ELF-1 (cell line): ENCODE data around the gene PODXL2.

Experiments used
- DNase-seq: peaks from one replicate; pipeline ENCODE4 v3.0.0-alpha.2; 2016; ENCODE audit warnings: low read depth, low spot score

PODXL2 gene

DNA sequence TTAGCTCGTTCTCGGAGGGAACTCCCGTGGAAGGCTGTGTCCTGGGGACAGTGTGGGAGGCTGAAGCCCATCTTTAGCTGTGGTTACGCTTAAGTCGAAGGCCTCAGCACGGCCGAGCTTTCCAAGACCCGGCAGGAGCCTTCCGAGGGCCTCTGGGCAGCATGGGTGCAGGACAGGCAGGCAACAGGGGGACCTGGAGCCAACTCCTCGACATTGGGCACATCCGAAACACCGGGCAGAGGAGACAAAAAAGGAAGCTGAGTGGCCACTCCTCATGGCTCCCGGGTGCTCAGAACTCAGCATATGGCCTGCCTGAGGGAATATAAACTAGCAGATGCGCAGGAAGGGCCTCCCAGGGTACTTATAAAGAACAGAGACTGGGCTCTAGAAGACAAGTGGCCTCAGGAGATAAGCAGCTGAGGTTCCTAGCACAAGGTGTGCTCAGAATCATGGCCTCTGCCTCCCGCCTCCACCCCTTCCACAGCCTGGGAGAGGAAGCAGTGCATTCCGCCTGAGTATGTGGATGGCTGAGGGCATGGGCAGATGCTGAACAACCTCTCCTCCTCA is 77.9 kb downstream of the PODXL2 start:
- no peak for DNase-seq

DNA sequence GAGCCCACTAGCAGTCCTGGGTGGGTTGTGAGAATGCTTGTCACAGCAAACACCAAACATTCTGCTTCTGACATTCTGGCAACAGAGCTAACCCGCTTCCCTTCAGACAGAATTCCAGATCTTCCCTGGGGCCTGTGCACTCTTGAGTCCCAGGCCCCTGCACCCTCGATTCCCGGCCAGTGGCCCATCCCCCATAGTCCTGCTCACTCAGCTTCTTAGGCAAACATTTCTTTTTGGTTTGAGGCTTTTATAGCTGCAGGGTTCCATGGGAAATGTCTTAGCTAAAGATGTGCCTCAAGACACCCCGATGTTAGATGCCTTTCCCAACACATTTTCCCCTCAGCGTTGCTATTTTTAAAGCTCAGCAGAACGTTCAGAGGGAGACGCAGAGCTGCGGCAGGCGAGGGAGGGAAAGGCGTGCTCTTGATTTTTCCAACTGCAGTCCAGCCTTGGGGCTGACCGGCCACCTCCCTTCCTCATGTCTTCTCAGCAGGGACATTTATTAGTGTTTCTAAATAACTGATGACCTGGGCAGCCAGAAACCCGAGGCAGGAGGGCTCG is 78.9 kb downstream of the PODXL2 start:
- no peak for DNase-seq

DNA sequence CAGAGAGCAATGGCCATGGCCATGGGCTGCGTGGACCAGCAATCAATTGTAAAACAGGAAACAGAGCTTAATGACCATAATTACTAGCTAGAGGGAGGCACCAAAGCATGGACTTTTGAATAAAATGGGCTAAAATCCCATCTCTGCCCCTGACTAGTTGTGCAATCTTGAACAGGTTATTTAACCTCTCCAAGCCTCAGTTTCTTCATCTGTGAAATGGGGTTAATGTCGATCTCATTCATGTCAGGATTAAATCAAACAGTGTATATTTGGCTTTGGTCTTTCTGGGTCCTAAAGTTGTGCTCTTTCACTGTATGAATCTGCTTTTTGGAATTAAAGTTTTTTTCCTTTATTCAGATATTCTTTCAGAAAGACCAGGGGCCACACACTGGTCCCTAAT is 79.9 kb downstream of the PODXL2 start:
- DNase-seq: no peak

DNA sequence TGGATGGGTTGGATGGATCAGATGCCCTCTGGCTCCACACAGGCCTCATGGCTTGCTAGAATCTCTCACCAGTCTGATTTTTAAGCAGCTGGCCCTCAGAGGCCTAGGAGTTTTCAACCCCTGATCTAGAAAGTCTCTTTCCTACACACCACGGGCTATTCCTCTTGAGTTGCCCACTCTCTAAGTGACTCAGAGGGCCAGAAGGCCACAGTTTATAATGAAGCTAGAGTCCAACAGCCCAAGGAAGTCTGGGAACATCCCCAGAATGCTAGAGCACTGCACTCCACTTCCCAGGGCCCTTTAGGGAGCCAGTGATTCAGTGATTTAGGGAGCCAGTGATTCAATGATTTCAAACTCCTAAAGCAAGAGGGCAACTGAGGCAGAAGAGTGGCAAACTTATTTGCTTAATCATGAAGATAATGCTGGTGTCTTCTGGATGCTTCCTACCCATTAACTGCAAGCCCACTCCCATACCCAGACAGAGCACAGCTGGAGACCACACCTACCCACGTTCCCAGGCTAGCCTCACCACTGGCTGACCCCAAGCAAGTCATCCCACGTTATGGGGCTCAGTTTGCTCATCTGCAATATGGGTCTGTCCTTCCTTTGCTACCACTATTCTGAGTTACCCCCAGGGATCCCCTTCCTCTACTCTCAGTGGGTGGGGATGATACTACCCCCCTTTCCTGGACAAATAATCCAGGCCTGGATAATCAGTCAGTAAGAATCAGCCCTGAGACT is 80.5 kb downstream of the PODXL2 start:
- DNase-seq: no peak

DNA sequence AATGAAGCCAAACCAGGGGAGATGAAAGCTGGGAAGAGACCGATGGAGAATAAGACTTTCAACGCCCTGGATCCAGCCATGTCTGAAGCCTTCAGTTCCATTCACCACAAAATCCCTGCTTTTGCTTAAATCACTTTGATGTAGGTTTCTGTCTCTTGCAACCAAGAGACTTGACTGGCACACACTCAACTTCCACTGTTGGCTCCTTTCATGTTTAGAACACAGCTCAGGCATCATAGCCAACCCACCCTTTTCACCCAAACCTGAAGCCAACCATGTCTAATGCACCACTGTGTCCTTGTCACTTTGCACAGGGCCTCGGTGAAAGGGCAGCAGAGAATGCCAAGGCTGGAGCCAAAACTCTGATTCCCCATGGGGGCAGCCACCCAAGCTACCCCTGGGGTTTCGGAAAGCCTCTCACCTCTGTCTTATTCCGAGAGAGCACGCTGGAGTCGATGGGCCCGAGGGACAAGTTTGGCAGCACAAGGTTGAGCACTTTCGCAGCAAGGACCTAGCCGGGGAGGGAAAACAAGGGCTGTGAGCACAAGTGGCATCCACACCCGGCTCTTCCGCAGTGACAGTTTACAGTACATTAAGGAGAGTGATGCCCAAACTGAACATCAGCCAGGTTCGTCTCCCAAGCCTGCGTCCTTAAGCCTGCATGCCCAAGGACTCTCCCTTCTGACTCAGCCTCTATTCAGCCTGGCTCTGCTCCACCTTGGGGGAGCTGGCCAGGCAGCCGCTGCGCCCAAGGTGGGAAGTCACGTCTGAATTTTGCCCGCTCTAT is 81.4 kb downstream of the PODXL2 start:
- no peak for DNase-seq

DNA sequence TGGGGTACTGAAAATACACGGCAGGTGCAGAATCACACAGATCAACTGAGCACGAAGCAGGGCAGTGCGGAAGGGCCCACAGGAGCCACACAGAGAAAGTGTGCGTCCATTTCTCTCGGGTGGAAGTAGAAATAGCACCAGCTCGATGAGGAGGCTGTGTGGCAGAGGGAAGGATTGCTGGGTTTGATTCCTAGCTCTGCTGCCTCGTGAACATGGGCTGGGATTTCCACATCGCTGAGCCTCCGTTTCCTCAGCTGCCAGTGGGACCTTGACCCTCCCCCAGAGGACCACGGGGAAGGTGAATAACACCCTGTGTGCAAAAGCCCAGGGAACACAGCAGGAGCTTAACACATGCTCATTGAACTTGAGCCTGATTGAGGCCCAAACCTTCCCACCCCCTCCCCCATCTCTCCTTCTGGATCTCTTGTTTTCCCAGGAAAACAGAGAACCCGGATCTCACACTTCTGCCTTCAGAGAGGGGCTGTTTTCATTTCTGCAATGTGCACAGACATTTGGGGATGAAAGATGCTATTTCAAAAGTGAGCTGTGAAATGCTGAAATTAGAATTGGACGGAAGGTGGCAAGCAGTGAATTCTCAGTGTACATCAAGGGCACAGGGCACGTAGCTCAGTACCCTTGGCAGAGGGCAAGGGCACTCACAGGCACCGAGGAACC is 82.2 kb downstream of the PODXL2 start:
- DNase-seq: no peak

DNA sequence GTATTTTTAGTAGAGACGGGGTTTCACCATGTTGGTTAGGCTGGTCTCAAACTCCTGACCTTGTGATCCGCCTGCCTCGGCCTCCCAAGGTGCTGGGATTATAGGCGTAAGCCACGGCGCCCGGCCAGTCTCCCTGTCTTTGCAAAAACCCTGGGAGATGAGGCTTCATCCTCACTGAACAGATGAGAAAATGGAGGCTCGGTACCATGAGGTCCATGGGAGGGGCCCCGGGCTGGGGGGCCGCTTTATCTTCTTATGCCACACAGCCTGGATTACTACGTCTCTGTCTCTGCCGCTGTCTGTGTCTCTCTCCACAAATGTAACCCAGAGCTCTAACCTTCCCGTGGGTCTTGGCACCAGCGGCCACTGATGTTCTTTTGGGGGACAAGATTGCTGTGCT is 82.9 kb downstream of the PODXL2 start:
- DNase-seq: no peak

DNA sequence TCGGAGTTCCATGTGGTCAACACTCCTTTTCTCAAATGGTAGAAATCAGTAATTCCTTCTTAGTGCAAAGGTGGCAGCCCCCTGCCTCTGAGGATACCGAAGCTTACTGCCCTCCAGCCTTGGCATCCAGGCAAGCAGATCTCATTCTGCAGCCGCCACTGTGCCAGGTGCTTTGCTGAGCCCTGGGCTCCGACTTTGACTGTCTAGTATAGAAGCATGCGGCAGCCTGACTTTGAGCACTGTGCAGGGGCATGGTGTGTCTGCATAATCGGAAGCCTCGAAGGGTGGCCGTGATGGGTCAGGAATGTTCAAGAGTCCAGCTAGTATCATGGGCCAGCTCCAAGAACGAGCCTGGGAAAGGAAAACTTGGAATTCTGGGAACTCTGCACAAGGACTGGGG is 83.5 kb downstream of the PODXL2 start:
- no peak for DNase-seq

DNA sequence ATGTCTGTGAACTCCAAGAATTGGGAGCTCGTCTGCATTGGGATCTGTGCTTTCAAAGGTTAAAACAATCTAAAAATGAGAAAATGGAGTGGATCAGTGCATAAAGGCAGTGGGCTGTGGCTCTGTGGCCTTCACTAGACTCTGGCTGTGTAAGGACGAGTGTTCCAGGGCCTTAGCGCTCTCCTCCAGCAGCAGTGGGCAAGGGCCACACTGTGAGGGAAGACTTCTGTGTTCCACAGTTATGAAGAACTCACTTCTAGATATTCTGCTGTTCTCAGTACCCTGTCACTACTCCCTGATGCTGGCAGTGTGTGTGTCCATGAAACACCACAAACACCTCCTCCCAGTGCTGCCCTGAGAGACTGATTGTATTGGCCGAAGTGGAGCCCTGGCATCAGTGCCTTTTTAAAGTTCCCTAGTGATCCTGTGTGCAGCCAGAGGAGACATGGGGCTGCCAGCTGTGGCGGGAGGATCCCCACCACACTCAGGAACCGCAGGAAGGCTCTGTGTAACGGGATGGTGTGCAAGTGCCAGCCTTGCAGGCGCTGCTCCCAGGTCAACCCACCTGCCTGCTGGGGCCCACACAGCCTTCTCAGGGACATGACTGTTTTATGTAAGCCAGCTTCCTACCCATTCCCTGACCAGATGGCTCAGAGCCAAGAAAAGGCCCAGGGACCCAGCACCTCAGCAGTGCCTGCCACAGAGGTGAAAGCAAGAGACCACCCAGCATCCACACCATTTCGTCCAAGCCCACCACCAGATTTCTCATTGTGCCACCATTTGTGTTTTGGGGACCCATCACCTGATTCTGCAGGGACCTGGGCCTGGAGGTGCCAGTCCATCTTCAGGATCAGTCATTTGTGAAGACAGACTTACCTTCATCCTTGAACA is 84.1 kb downstream of the PODXL2 start:
- no peak for DNase-seq

DNA sequence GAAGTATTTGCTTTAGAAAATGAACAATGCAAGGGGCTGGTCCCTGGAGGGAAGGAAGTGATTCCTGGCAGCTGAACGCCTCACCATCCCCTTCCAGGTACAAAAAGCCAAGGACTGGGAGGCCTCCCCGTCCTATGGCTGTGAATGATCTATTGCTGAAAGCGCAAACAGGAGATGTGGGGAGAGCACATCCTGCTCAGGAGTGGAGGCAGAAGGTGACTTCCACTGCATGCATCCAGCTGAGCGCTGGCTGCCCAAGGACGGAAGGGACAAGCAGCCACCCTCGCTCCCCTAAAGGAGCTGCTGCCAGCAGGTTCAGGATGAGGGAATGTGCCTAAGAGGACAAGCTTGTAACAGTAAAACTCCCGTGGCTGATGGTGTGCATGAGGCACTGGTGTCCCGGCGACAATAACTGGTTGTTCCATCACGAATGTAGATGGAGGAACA is 85.2 kb downstream of the PODXL2 start:
- DNase-seq: no peak

DNA sequence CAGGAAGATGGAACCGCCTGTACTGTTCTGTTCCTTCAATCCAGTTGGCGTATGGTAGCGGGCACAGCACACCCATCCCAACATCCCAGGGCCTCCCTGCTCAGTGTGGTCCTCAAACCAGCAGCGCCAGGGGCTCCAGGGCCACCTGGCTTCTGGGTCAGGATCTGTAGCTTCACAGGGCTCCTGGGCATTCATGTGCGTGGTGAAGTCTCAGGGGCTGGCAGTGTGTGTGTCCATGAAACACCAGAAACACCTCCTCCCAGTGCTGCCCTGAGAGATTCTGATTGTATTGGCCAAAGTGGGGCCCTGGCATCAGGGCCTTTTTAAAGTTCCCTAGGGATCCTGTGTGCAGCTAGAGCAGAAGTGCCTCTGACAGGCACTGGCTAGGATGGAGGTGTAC is 85.9 kb downstream of the PODXL2 start:
- DNase-seq: no peak

DNA sequence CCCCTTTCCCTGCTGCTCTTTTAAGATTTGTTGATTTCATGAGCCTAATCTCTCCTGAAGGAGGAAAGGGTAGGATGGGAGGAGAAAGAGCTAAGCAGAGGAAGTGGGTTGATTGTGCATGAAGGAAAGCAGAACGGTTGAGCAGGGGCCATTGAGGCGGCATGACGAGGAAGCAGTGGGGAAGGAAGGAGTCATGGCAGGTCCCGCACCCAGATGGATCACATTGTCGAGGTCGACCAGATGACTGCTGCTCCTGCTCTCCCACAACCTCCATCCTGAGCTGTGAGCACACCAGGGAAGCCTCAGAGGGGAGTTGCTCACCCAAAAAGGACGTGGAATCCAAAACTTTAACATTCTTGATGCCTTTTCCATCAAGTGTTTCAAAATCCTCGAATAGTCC is 86.5 kb downstream of the PODXL2 start:
- no peak for DNase-seq

DNA sequence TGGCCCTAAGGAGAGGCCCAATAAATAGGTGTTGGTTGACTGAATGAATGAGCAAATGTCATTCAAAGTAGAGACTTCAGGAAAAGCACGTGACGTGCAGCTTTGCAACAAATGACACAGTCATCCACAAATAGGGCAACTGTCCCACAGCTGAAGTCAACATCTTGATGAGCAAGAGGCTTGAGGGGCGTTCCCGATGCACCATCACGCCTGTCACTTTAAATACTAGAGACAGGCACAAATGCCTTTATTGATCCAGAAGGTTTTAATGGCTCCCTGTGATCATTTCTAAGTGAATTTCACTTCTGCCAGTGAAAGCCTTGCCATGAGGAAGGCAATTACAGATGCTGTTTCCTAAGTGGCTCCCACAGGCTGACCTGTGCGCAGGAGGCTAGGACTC is 87.4 kb downstream of the PODXL2 start:
- no peak for DNase-seq

DNA sequence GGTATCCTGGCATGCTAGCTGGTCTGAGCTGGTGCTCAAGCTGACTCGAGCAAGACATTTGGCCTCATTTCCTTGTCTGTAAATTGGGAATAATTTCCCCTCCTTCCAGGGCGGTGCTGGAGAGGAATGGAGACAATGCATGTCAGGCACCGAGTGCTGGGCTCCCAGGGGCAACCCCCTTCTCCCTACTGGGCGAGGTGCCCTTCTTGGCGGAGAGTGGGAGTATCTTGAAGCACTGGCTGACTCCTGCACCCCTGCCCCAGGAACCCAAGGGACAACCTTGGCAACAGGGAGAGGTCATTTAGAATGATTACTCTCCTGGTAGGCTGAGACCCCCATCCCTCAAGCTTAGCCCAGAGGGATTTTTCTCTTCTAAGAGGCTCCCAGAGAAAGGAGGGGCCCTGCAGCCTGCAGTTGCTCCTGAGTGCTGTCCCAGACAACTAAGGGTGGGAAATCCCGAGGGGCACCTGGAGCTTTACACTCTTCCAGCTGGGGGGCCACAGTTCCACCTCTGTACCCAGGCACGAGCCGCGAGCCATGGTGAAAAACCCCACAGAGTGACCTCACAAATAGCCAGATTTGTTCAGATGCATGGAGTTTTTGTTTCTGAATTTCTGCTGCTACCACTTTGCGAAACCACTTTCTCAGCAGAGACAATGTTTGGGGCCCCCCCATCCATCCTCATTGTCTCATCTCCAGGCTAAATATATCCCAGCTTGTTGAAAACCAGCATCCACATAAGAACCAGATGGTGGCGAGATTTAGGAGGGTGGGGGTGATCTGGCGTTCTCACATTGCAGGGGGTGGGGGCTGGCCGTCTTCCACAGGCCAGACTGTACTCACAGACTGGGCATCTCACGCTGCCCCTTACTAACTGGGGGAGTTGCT is 88.6 kb downstream of the PODXL2 start:
- DNase-seq: no peak

DNA sequence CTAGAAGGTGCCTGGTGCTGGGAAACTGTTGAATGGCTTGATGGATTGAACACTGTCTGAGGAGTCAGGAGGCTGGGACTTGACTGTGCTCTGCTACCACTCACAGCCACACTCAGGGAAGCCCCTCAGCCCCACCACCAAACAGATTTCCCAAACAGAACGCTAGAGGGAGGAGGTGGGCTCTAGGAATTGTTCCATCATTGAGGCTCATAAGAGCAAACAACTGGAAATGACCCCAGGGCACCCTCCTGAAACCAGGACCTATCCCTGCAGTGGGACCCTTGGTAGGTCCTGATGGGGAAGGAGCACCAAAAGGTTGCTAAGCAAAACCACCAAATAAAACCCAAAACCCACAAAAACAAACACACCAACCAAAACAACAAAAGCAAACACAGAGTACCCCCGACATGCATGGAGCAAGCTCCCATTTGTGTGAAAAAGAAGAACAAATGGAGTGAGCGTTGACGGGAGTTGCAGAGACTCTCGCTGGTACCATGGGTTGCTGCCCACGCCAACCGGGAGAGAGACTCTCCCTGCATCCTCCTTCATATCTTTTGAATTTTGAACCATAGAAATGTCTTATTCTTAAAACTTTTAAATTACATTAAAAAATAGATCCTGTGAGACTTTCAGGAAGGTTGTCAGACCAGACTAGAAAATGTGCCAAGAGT is 89.4 kb downstream of the PODXL2 start:
- no peak for DNase-seq

DNA sequence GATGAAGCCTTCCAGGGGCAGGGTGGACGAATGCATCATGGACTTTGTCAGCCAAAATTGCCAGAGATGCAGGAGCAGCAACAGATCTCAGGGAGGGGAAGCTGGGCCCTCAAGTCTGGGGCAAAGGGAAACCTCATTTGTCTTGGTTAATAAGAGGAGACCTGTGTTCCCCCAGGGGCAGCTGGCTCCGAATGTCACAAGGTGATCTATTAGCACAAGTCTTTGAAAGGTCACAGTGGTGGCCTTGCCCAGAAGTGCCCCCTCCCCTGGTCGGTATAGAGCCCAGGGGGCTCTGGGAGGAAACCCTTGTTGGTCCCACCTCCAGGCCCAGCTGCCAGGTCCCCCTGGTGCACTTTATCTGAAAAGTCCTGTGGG is 89.9 kb downstream of the PODXL2 start:
- DNase-seq: no peak

DNA sequence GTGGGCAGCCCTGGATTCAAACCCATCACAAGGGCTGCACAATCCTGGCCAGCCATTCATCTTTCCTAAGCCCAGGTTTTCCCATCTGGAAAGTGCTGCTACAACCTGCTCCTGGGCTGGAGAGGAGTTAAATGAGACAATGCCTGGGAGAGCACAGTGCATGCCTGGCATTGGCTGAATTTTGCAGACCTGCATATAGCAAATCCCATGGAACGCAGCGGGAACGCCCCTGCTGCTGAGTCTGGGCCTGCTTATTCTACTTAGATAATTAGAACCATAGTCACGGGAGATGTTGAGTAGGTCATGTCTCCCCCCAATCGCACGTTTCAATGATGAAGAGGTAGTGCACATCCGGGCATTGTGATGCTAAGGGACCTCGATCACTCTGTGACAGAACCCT is 90.4 kb downstream of the PODXL2 start:
- DNase-seq: no peak

DNA sequence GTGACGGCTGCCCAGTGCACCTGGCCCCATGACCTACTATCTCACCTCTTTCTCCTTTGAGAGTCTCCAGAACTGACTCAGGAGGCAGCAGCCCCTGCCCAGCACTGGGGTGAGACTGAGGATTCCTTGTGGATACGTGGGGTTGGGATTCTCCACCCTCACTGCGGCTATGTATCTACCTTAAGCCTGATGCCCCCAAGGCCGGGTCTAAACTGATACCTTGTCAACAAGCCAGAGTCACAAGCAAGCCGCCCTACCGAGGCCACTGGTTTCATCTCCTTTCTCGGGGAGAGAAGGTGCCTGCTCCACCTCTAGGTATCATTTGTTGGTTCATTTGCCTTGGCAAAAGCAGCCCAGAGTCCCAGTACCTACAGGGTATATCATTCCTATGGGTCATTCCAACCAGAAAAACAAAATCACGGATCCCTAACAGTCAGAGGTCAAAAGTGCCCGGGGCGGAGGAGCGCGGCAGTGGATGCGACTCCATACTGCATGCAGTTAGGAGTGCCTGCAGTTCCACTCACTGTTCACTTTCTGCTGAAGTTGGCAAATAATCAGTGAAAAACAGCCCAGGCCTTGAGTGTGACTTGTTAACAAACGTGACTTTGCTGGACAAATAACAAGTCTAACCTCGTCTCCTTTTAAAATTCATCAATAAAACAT is 91.3 kb downstream of the PODXL2 start:
- no peak for DNase-seq
